Stimulated activated CD8-positive, alpha-beta memory T cell treated with anti-CD3 and anti-CD28 coated beads, Interleukin-4, amount 100 ng/mL, for 4 hours (primary cell): ENCODE results near the gene MS4A10.
"Not testable (repeated sequence)": the region's sequence is repeated elsewhere in the genome, so short reads cannot be mapped to it uniquely, and the experiment has no call there.

Experiments
- DNase-seq, 2 donors: peaks; one replicate each; pipeline ENCODE4 v3.0.0-alpha.2; 2020; ENCODE audit warnings: low read depth in 2 of 2, low spot score in 1 of 2

Gene MS4A10

GRCh38 chr11:60785136-60785535 lies at the start of gene MS4A10:
MS4A10 (plus strand) TSS chr11:60785333; CDS start chr11:60790336, 5,003 bp downstream.
- no peak for DNase-seq

- no peak for DNase-seq
These were observed 46.0 kb upstream of the MS4A10 start for GRCh38 chr11:60739114-60739513.

DNA sequence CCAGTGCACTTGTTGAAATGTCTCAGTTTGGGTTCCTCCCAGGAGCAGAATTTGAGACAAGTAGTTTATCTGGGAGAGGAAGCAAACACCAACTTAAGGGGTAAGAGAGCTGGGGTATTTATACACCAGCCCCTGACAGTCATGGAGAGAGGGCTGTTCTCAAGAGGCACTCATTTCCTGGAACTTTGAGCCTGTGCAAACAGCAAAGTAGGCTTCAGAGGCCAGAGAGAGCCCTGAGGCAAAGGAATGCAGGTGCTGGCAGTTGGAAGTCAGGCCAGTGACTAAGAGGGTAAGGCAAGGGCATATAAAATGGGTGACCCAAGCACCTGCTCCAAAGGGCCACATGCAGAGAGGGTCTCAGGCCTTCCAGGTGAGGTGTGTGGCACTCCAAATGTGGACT lies 44.6 kb upstream of the MS4A10 start:
- no peak for DNase-seq

- DNase-seq = no peak
These were observed 43.7 kb upstream of the MS4A10 start for GRCh38 chr11:60741421-60741820.

GRCh38 chr11:60743058-60743457 lies 42.1 kb upstream of the MS4A10 start:
- DNase-seq = no peak

DNA sequence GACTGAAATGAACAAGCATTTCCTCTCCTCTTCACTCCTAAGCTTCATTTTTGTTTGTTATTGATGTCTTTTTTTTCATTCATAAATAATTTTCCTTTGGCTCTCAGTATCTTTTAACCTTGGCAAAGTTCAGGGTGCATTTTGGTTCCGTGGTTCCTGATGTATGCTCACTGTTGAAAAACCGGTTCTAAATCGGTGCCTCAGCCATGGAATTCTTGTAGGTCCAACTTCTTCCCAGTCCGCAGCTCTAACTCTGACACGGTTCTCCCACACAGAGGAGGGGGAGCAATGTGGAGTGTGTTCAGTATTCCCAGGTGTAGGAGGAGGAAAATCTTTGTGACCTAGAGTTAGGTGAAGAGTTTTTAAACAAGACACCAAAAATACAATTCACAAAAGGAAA lies 41.0 kb upstream of the MS4A10 start:
- no peak for DNase-seq

DNA sequence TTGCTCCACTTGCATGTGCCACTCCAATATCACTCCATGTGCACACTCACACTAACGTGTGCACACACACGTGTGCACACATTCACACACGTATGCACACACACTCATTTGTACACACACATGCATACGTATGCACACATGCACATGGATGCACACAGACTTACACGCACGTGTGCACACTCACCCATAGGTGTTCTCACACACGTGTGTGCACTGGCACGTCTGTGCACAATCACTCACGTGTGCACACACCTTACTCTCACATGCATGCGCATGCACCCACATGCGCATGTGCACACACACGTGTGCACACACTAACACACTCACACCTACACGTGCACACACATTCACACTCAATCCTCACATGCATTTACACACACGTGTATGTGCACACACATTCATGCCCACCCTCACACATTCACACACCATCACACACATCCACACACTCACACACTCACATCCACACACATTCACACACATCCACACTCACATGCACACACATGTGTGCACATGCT lies 37.7 kb upstream of the MS4A10 start:
- DNase-seq = no peak

GRCh38 chr11:60748225-60748624 lies 36.9 kb upstream of the MS4A10 start:
- no peak for DNase-seq

DNA sequence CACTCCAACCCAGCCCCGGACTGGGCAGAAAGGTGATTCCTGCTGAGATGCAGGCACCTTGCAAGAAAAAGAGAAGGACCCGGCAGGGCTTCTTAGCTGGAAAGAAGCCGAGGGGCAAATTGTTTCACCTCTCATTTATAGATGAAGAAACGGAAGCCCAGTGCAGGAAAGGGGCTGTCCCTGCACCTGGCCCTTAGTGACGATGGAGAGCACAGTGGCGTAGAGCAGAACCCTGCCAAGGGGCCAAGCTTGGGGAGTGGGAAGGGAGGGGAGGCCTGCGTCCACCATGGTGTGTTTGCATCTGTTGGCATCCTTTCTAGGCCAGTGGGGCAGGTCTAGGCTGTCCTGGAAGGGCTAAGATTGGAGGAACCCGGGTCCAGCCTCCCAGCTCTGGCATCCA lies 36.3 kb upstream of the MS4A10 start:
- no peak for DNase-seq

DNA sequence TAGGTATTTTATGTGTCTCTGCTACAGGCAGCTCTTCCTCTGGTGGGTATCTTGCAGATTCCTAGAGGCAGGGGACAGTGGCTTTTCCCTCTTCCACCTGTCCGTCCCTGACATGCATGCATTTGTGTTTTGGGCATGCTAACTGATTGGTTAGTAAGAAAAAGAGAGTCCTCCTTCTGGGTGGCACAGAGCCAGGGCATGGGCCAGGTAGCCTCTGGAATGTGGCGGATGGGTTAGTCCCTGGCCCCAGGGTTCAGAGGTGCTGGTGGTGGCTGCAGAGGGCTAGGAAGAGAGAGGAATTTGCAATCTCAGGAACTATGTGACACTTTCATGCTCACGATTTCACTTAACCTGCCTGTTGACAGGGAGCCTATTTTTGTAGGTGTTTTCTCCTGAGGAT lies 34.2 kb upstream of the MS4A10 start:
- no peak for DNase-seq

DNA sequence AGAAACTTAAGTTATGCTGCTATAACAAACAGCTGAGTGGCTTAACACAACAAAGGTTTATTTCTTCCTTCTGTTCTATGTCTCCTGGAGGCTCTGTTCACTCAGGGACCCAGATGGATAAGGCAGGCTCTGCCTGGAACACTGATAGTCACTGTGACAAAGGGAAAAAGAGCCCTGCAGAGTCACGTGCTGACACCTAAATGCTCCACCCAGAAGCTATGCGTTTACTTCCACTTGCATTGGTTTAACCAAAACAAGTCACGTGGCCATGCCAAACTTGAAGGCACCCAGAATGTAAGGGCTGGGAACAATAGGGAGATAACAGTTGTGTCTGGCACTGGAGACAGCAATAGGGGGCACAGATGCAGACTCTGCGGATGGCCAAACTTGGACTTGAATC lies 31.8 kb upstream of the MS4A10 start:
- DNase-seq = no peak

DNA sequence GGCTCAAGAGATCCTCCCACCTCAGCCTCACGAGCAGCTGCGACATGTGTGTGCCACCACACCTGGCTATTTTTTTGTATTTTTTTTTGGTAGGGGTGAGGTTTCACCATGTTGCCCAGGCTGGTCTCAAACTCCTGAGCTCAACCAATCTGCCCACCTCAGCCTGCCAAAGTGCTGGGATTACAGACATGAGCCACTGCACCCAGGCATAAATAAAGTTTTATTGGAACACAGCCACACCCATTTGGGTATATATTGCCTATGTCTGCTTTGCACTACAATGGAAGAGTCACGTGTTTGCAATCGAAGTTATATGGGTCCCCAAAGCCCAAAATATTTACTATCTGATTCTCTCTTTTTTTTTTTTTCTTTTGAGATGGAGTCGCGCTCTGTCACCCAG lies 30.2 kb upstream of the MS4A10 start:
- DNase-seq = no peak

DNA sequence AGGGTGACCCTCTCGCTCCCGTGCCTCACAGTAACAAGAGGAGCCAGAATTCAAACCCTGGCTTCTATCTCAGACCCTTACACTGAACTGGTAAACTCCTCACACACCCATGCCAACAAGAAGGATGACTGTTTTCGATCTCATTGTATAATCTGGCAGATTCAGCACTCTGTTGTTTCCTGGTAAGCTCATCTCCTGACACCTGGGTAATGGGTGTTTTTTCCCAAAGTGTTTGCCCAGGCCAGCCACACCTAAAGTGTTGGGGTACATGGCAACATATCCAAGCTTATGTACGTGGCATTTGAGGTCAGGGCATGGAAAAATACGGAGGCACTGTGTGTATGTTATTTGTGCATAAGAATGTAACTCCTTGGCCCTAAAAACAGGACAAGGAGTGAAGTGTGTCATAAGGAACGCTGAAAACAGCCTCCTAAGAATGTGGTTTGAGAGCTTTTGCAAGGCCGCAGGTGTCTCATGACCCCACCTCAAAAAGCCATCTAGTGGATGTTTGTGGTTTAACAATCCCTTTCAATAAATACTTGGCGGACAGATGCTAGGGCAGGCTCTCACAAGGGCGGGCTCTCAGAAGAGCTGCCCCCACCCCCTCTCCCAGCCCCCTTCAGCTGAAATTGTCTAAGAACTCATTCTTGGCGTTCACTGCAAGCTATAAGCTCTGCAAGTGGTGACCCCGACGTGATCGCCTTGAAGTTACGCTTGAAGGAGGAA lies 28.7 kb upstream of the MS4A10 start, which contains the start of gene MS4A15:
MS4A15 (plus strand) TSS at position 561 of the 726 bp plus-strand sequence. CDS start 6,867 bp downstream, outside the sequence.
- DNase-seq = no peak

- no peak for DNase-seq
These were observed 27.8 kb upstream of the MS4A10 start for GRCh38 chr11:60757231-60757800.

- not testable (repeated sequence) for DNase-seq
These were observed 26.5 kb upstream of the MS4A10 start for GRCh38 chr11:60758671-60759070.

DNA sequence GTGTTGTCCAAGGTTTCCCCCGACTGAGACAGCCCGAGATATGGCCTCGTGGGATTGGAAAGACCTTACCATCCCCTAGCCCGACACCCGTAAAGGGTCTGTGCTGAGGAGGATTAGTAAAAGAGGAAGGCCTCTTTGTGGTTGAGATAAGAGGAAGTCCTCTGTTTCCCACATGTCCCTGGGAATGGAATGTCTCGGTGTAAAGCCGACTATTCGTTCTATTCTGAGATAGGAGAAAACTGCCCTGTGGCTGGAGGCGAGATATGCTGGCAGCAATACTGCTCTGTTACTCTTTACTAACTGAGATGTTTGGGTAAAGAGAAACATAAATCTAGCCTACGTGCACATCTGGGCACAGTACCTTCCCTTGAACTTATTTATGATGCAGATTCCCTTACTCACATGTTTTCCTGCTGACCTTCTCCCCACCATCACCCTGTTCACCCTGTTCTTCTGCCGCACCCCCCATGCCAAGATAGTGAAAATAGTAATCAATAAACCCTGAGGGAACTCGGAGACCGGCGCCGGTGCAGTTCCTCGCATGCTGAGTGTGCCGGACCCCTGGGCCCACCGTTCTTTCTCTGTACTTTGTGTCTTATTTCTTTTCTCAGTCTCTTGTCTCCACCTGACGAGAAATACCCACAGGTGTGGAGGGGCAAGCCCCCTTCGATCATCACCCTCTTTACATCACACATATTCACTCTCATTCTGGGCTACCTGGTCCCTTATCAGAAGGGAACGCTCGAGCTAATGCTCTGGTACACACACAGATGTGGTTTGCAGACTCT lies 25.5 kb upstream of the MS4A10 start:
- not testable (repeated sequence) for DNase-seq

- DNase-seq = no peak
These were observed 23.5 kb upstream of the MS4A10 start for GRCh38 chr11:60761436-60762190.

GRCh38 chr11:60762851-60763691 lies 22.1 kb upstream of the MS4A10 start:
- no peak for DNase-seq

- DNase-seq = no peak
These were observed 21.3 kb upstream of the MS4A10 start for GRCh38 chr11:60763692-60764369.

DNA sequence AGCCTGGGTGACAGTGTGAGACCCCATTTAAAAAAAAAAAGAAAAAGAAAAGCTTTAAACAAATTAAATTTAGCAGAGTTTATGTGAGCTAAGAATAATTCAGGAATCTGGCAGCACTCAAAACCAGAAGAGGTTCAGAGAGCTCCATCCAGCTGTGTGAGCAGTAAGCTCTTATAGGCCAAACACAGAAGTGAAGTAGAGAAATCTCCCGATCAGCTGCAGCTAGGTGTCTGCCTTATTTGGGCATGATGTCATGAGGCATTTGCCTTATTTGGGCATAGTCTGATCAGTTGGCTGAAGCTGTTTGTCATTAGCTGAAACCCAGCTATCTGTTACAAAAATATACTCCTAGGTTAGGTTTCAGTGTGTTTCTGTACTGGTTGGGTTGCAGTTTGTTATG lies 20.3 kb upstream of the MS4A10 start:
- no peak for DNase-seq
